NCI-H1092 (cell line): Measurements from ENCODE around the gene ACKR3.

Experiments used
- DNase-seq: peaks from one replicate; lab custom pipeline; 2025; lab: John Stamatoyannopoulos, UW

Gene ACKR3

GRCh38 chr2:236631856-236632291 lies 62.2 kb downstream of the ACKR3 start:
- DNase-seq: no peak
